ENCODE results near the gene STRA6.

The STRA6 gene

GRCh38 chr15:74200871-74201419, 1.6 kb downstream of the STRA6 start:
- no peak overlapping the region for H3K4me3 ChIP-seq (ENCODE audit: control insufficient read depth, low read depth, low read length)
- no peak for TF ChIP-seq CTCF (IDR thresholded peaks at IDR 0.05; ENCODE audit: control insufficient read depth, insufficient read depth, low read depth, low read length, missing control alignments)
- DNase-seq (ENCODE audit: low read depth) = no peak

- TF ChIP-seq CTCF (IDR thresholded peaks at IDR 0.05; ENCODE audit: control insufficient read depth, insufficient read depth, low read depth, low read length, missing control alignments) = no peak
- no peak overlapping the region for H3K4me3 ChIP-seq (ENCODE audit: control insufficient read depth, low read depth, low read length)
- no peak for DNase-seq (ENCODE audit: low read depth)
These were observed 2.2 kb downstream of the STRA6 start for GRCh38 chr15:74200412-74200815.

GRCh38 chr15:74199297-74199652, 3.3 kb downstream of the STRA6 start:
- H3K4me3 ChIP-seq (ENCODE audit: control insufficient read depth, low read depth, low read length) = no peak overlapping the region
- no peak for DNase-seq (ENCODE audit: low read depth)
- no peak for TF ChIP-seq CTCF (IDR thresholded peaks at IDR 0.05; ENCODE audit: control insufficient read depth, insufficient read depth, low read depth, low read length, missing control alignments)

GRCh38 chr15:74197176-74197965, 5.2 kb downstream of the STRA6 start:
- no peak for TF ChIP-seq CTCF (IDR thresholded peaks at IDR 0.05; ENCODE audit: control insufficient read depth, insufficient read depth, low read depth, low read length, missing control alignments)
- no peak for DNase-seq (ENCODE audit: low read depth)

GRCh38 chr15:74196175-74196574, 6.4 kb downstream of the STRA6 start:
- no peak overlapping the region for H3K4me3 ChIP-seq (ENCODE audit: control insufficient read depth, low read depth, low read length)
- TF ChIP-seq CTCF (IDR thresholded peaks at IDR 0.05; ENCODE audit: control insufficient read depth, insufficient read depth, low read depth, low read length, missing control alignments) = no peak
- DNase-seq (ENCODE audit: low read depth) = peak; percentile 94

More at GRCh38 chr15:74197176-74197965, 5.2 kb downstream of the STRA6 start:
- no peak overlapping the region for H3K4me3 ChIP-seq (ENCODE audit: control insufficient read depth, low read depth, low read length)

- no peak for TF ChIP-seq CTCF (IDR thresholded peaks at IDR 0.05; ENCODE audit: control insufficient read depth, insufficient read depth, low read depth, low read length, missing control alignments)
- no peak overlapping the region for H3K4me3 ChIP-seq (ENCODE audit: control insufficient read depth, low read depth, low read length)
- no peak for DNase-seq (ENCODE audit: low read depth)
These were observed 7.7 kb downstream of the STRA6 start for GRCh38 chr15:74194572-74195559.
